GM12801 (cell line): ENCODE data around the gene NTNG1.

ENCODE experiments used
- TF ChIP-seq, protein P1 (sequence below): IDR thresholded peaks from one replicate; pipeline ENCODE4 v1.5.1; 2011; ENCODE audit warnings: control low read depth; ENCODE audit not compliant: insufficient read length; ENCODE audit errors: extremely low read depth

The NTNG1 gene

DNA sequence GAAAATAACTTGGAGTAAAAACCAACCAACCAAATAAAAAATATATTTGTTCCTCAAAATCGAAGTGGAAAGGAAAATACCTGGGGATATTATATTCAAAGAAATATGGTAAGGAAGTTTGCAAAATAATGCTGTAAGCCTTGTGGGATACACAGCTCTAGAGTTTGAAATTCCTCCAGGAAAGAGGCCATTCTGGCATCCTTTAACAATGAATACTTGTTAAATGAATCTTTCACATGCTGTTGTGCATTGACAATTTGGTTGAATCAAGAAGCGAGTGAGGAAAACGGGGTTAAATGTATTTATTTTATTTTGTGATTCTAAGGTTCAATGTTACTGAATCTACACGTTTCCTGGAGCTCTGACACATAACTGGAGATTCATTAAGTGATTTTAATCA, 30.5 kb upstream of the NTNG1 start:
- TF ChIP-seq, protein P1, sequence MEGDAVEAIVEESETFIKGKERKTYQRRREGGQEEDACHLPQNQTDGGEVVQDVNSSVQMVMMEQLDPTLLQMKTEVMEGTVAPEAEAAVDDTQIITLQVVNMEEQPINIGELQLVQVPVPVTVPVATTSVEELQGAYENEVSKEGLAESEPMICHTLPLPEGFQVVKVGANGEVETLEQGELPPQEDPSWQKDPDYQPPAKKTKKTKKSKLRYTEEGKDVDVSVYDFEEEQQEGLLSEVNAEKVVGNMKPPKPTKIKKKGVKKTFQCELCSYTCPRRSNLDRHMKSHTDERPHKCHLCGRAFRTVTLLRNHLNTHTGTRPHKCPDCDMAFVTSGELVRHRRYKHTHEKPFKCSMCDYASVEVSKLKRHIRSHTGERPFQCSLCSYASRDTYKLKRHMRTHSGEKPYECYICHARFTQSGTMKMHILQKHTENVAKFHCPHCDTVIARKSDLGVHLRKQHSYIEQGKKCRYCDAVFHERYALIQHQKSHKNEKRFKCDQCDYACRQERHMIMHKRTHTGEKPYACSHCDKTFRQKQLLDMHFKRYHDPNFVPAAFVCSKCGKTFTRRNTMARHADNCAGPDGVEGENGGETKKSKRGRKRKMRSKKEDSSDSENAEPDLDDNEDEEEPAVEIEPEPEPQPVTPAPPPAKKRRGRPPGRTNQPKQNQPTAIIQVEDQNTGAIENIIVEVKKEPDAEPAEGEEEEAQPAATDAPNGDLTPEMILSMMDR, result no peak

DNA sequence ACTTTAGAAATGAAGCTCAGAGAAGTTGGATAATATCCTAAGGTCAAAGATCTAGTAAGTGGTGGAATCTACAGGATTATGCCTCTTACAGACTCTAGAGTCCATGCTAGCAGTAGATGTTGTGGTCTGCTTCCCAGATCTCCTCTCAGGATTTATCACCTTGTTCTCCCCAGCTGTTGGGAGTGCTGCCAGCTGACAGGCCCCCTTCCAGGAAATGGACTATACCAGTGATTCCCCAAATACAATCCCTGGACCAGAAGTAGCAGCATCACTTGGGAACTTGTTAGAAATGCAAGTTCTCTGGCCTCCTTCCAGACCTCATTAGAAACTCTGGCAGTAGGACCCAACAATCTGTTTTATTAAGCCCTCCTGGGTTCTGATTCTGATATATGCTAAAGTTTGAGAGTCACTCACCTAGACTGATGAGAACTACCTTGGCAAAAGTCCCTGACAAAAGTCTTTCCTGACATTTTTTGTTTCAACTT, 24.5 kb upstream of the NTNG1 start:
- TF ChIP-seq, protein P1, result no peak

DNA sequence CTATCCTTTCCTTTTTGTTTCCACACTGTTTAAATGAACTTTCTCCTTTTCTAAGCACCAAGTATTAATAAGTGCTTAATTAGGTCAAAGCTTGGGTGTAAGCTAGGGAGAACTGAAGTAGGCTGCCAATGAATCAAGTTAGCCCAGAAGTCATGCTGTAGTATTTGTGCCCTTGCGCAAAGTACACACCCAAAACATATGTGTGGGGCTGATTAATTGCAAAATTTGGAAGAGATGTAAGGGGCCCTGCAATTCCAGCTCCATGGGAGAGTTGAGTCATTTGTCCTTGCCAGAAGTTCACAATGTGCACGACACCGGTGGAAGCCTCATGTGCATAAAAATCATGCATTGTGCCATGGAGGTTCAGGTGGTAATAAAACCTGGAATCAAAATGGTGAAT, 18.6 kb upstream of the NTNG1 start:
- TF ChIP-seq, protein P1, result no peak

DNA sequence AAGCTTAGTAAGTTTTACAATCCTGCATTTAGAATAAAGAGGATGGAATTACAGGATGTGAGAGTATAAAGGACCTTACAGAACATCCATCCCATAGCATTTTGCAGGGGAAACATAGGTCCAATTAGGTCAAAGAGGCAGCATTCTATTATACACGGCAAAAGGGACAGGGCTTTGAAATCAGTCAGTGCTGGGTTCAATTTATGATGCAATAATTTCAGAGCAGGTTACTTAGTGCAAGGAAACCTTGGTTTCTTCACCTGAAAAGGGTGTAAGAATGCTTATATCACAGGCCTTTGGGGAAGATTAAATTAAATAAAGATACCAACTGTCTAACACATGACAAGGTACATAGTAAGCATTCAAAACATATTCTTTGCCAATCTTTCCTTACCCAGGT, 17.1 kb upstream of the NTNG1 start:
- TF ChIP-seq, protein P1, result no peak

DNA sequence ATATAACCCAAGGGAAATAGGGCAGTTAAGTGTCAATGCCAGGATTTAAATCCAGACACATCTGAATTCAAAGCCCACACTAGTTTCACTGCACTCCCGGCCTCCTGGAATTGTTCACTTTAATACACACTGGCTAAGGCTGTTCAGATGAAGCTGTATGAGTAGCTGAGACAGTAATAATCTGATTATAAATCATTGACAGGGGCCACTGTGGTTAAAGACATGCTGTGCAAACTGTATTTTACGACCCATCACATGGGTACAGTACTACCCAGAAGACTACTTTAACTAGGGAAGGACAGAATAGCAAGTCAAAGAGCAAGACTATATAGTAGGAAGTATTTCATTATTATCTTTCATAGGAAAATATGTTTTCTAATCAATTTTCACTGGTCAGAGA, 16.1 kb upstream of the NTNG1 start:
- TF ChIP-seq, protein P1, result no peak

DNA sequence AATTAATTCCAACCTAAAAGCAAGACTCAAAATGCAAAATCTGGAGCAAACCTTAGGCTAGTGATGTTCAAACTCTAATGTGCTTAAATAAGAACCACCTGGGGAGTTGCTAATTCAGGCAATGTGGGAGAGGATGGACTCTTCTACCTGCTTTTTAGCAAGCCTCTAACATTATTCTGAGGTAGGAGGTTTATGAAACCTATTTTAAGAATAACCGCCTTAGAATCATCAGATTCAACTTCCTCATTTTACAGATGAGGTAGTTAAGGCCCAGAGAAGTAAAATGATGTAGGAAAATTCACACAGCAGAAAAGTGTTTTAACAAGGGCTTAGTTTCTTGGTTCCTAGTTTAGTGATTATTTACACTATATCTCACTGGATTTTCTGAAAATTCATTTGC, 8.6 kb upstream of the NTNG1 start:
- TF ChIP-seq, protein P1, result no peak

DNA sequence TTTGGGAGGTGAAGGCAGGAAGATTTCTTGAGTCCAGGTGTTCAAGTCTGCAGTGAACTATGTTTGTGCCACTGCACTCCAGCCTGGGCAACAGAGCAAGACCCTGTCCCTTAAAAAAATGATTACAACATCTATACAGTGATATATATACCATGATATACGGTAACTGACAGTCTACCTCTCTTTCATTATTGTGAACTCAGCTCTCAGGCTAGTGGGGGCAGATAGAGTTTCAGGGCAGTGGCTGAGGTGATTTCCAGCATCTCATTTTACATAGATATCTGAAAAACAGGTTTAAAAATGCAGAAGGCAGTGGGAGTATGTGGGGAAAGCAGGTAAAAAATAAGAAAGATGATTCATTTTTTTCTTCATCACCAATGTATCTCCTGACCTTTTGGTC, 8.1 kb upstream of the NTNG1 start:
- TF ChIP-seq, protein P1, result no peak

DNA sequence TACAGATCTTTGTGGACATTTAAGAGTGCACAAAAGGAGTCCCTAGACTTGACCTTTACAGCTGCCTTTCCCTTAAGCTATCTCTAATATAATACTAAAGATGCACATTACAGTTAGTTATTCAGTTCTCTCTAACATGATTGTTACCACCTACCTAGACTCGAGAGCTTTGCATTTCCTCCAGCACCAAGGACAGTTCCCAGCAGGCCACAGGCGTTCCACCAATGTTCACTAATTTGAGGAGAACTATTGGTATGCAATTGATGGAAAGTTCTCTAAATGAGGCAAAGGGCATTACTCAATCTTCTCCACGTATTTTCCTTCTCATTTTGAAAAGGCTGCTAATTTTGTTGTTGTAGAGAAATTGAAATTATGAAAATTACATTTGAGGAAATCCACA, 5.4 kb upstream of the NTNG1 start:
- TF ChIP-seq, protein P1, result no peak
